Ishikawa (cell line): ENCODE results near the gene STOML1.

ENCODE experiments used
- CEBPB ChIP-seq: IDR thresholded peaks from 2 replicates; pipeline ENCODE4 v1.6.1; 2012
- EP300 ChIP-seq: IDR thresholded peaks from 2 replicates; pipeline ENCODE4 v1.6.1; 2012; ENCODE audit warnings: borderline replicate concordance
- MAX ChIP-seq: IDR thresholded peaks from 2 replicates; pipeline ENCODE4 v1.6.1; 2012
- NFIC ChIP-seq: IDR thresholded peaks from 2 replicates; pipeline ENCODE4 v1.6.1; 2012
- RAD21 ChIP-seq: IDR thresholded peaks from 2 replicates; pipeline ENCODE4 v1.6.1; 2012; ENCODE audit warnings: low read depth
- REST ChIP-seq: IDR thresholded peaks from 2 replicates; pipeline ENCODE4 v1.6.1; 2012; ENCODE audit warnings: low read depth, mild to moderate bottlenecking
- TAF1 ChIP-seq: IDR thresholded peaks from 2 replicates; pipeline ENCODE4 v1.6.1; 2012; ENCODE audit warnings: low read depth, mild to moderate bottlenecking
- TCF12 ChIP-seq: IDR thresholded peaks from 2 replicates; pipeline ENCODE4 v1.6.1; 2012; ENCODE audit warnings: low read depth
- TEAD4 ChIP-seq: IDR thresholded peaks from 2 replicates; pipeline ENCODE4 v1.6.1; 2012
- USF1 ChIP-seq: IDR thresholded peaks from 2 replicates; pipeline ENCODE4 v1.6.1; 2012
- YY1 ChIP-seq: IDR thresholded peaks from 2 replicates; pipeline ENCODE4 v1.6.1; 2012; ENCODE audit warnings: low read depth
- ZBTB7A ChIP-seq: IDR thresholded peaks from 2 replicates; pipeline ENCODE4 v1.6.1; 2012; ENCODE audit warnings: low read depth

- TF ChIP-seq USF1 (no peak), YY1 (no peak), TAF1 (no peak), REST (no peak), MAX (no peak), RAD21 (no peak), CEBPB (no peak), EP300 (no peak), TCF12 (no peak), NFIC (no peak), TEAD4 (no peak), ZBTB7A (no peak)
These were observed 57.8 kb downstream of the STOML1 start for GRCh38 chr15:73934281-73934680.
